Measurements from ENCODE around the gene CARMIL1. TPM values are rescaled to one million over a fixed set of nuclear protein-coding genes. Genes with fewer than 3 reads are reported as not detected.

CARMIL1 gene
- total RNA-seq, 4 donors from 2014 or later, result 13.6 to 33.2 (median 22.2) TPM

DNA sequence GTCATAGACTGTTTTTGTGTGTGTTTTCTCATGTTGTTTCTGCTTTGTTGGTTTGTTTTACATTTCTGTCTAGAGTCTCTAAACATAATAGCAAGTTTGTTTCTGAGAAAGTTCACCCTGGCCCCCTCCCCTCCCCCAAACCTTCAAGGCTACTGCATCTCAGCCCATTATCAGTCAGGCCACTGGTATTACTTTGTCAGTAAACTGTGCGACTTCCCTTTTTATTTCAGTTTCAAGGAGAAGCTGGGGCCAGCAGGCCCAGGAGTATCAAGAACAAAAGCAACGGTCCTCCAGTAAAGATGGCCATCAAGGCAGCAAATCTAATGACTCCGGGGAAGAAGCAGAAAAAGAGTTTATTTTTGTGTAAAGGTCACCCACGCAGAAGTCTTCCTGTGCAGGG is 340.0 kb downstream of the CARMIL1 start:
- no peak overlapping the region for H3K4me3 ChIP-seq
- WGBS, result 76% methylated on average over 4 of the region's 4 CpGs
- H3K27ac ChIP-seq, result no peak overlapping the region
- H3K4me1 ChIP-seq, result no peaks in the 10 kb centered on the region
- no peaks in the 10 kb centered on the region for H3K9me3 ChIP-seq
- no peak for DNase-seq (ENCODE audit: low spot score in 2 of 2)
- H3K36me3 ChIP-seq, result no peaks in the 10 kb centered on the region
- TF ChIP-seq POLR2A (IDR thresholded peaks at IDR 0.05) (no peak), POLR2AphosphoS5 (IDR thresholded peaks at IDR 0.05) (no peak)
- H3K27me3 ChIP-seq, result no peaks in the 10 kb centered on the region

DNA sequence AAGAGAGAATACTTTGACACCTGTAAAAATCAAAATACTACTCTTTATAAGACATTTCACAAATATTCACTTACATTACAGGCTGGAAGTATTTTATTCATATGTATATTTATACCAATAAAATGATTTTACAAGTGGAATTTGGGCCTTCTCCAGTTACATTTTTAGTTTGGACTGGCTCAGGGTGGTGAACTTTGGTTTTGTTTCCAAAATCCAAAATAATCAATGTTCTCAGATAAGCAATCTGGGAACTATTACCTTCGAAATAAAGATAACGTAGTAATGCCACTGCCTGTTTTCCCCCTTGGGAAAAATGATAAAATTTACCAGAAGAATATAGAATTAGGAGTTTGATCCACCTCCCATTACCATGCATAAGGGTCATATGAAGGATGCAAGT is 341.2 kb downstream of the CARMIL1 start:
- no peaks in the 10 kb centered on the region for H3K9me3 ChIP-seq
- H3K27me3 ChIP-seq, result no peaks in the 10 kb centered on the region
- no peak overlapping the region for H3K4me3 ChIP-seq
- no peak for DNase-seq (ENCODE audit: low spot score in 2 of 2)
- TF ChIP-seq POLR2A (IDR thresholded peaks at IDR 0.05) (no peak), POLR2AphosphoS5 (IDR thresholded peaks at IDR 0.05) (no peak), EP300 (IDR thresholded peaks at IDR 0.05) (no peak)
- TF ChIP-seq, protein P1, sequence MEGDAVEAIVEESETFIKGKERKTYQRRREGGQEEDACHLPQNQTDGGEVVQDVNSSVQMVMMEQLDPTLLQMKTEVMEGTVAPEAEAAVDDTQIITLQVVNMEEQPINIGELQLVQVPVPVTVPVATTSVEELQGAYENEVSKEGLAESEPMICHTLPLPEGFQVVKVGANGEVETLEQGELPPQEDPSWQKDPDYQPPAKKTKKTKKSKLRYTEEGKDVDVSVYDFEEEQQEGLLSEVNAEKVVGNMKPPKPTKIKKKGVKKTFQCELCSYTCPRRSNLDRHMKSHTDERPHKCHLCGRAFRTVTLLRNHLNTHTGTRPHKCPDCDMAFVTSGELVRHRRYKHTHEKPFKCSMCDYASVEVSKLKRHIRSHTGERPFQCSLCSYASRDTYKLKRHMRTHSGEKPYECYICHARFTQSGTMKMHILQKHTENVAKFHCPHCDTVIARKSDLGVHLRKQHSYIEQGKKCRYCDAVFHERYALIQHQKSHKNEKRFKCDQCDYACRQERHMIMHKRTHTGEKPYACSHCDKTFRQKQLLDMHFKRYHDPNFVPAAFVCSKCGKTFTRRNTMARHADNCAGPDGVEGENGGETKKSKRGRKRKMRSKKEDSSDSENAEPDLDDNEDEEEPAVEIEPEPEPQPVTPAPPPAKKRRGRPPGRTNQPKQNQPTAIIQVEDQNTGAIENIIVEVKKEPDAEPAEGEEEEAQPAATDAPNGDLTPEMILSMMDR (IDR thresholded peaks at IDR 0.05), result no peak
- H3K36me3 ChIP-seq, result no peaks in the 10 kb centered on the region
- WGBS, result 94% methylated on average over 2 of the region's 2 CpGs
- no peak overlapping the region for H3K27ac ChIP-seq
- no peaks in the 10 kb centered on the region for H3K4me1 ChIP-seq

GRCh38 chr6:25623065-25623464 is 343.9 kb downstream of the CARMIL1 start:
- no peak for DNase-seq (ENCODE audit: low spot score in 2 of 2)
- H3K27ac ChIP-seq, result no peak overlapping the region
- H3K36me3 ChIP-seq, result no peaks in the 10 kb centered on the region
- 62% methylated on average over 1 of the region's 1 CpG for WGBS
- no peaks in the 10 kb centered on the region for H3K9me3 ChIP-seq
- no peaks in the 10 kb centered on the region for H3K4me1 ChIP-seq
- TF ChIP-seq, protein P1 (IDR thresholded peaks at IDR 0.05), result no peak
- TF ChIP-seq EP300 (IDR thresholded peaks at IDR 0.05) (no peak), POLR2AphosphoS5 (IDR thresholded peaks at IDR 0.05) (no peak), POLR2A (IDR thresholded peaks at IDR 0.05) (no peak)
- H3K4me3 ChIP-seq, result no peak overlapping the region
- peaks cover 4% of the 10 kb centered on the region for H3K27me3 ChIP-seq

DNA sequence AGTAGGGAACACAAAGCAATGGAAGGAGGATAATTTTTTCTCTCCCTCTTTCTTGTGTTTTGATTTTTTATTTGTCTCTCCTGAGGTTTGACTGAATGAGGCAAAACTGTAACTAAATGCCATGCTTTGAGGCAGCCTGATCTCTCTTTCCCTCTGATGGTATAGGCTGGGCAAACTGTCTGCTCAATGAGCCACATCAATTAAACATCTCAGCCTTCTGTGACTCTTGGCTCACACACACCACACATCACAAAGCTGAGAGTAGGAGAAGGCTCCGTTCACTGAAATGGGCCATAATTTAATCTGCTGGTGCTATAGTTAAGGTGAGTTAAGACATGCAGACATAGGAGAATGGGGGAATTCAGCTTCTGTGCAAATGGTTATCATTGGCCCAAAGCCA is 344.7 kb downstream of the CARMIL1 start:
- 33% methylated on average over 1 of the region's 1 CpG for WGBS
- H3K27ac ChIP-seq, result no peak overlapping the region
- H3K36me3 ChIP-seq, result no peaks in the 10 kb centered on the region
- peaks cover 4% of the 10 kb centered on the region for H3K27me3 ChIP-seq
- DNase-seq (ENCODE audit: low spot score in 2 of 2), result no peak
- H3K4me3 ChIP-seq, result no peak overlapping the region
- H3K9me3 ChIP-seq, result no peaks in the 10 kb centered on the region
- no peaks in the 10 kb centered on the region for H3K4me1 ChIP-seq
- TF ChIP-seq, protein P1 (IDR thresholded peaks at IDR 0.05), result no peak
- TF ChIP-seq POLR2A (IDR thresholded peaks at IDR 0.05) (no peak), POLR2AphosphoS5 (IDR thresholded peaks at IDR 0.05) (no peak), EP300 (IDR thresholded peaks at IDR 0.05) (no peak)

- no peaks in the 10 kb centered on the region for H3K9me3 ChIP-seq
- no peak overlapping the region for H3K4me3 ChIP-seq
- H3K4me1 ChIP-seq, result no peaks in the 10 kb centered on the region
- TF ChIP-seq, protein P1 (IDR thresholded peaks at IDR 0.05), result no peak
- TF ChIP-seq EP300 (IDR thresholded peaks at IDR 0.05), result no peak
- no peak for TF ChIP-seq POLR2AphosphoS5 (IDR thresholded peaks at IDR 0.05)
- no peak for TF ChIP-seq POLR2A (IDR thresholded peaks at IDR 0.05)
- H3K27ac ChIP-seq, result no peak overlapping the region
- no peaks in the 10 kb centered on the region for H3K36me3 ChIP-seq
- 76% methylated on average over 3 of the region's 3 CpGs for WGBS
- no peak for DNase-seq (ENCODE audit: low spot score in 2 of 2)
- peaks cover 7% of the 10 kb centered on the region for H3K27me3 ChIP-seq
These were observed 347.8 kb downstream of the CARMIL1 start for GRCh38 chr6:25627001-25627400.

Data from suprapubic skin (tissue), 4 donors.